Kidney tubule cell (primary cell): ENCODE data around the gene RSKR.
"Not testable (repeated sequence)": the region's sequence is repeated elsewhere in the genome, so short reads cannot be mapped to it uniquely, and the experiment has no call there.

Experiments used
- DNase-seq: peaks from one replicate; pipeline ENCODE4 v3.0.0-alpha.2; 2018; ENCODE audit warnings: low spot score

The RSKR gene, protein sequence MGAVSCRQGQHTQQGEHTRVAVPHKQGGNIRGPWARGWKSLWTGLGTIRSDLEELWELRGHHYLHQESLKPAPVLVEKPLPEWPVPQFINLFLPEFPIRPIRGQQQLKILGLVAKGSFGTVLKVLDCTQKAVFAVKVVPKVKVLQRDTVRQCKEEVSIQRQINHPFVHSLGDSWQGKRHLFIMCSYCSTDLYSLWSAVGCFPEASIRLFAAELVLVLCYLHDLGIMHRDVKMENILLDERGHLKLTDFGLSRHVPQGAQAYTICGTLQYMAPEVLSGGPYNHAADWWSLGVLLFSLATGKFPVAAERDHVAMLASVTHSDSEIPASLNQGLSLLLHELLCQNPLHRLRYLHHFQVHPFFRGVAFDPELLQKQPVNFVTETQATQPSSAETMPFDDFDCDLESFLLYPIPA

DNA sequence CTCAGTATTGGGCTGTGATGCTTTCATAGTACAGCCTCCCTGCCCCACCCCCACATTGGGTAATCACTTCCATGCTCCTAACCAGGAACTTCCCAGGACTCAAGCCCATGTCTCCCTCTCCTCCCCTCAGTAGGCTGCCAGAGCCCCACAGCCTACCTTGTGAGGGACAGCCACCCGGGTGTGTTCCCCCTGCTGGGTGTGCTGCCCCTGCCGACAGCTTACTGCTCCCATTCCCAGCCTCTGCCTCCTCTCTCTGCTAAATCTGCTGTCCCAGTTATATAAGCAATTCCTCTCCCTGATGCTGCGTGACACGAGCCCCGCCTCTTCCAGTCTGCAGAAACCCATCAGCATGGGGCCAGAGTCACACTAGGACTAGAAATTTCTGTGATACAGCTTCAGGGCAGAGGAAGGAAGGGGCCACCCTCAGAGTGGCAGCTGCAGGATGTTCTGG is at the start of gene RSKR:
Gene RSKR (minus strand): TSS at position 255 of the 451 bp plus-strand sequence. CDS start 24 bp downstream, at position 231.
- DNase-seq = no peak

DNA sequence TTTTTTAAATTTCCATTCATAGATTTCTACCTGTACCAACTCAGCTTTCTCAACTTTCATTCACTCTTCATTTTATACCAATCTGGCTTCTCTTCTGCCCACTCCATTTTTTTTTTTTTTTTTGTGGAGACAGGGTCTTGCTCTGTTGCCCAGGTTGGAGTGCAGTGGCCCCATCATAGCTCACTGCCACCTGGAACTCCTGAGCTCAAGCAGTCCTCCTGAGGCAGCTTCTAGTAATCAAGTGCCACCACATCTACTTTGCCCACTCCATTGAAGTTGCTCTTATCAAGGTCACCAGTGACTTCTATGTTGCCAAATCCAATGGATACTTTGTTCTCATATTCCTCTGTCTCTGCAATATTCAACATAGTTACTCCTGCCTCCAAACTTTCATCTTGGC is 49.7 kb upstream of the RSKR start:
- no peak for DNase-seq

DNA sequence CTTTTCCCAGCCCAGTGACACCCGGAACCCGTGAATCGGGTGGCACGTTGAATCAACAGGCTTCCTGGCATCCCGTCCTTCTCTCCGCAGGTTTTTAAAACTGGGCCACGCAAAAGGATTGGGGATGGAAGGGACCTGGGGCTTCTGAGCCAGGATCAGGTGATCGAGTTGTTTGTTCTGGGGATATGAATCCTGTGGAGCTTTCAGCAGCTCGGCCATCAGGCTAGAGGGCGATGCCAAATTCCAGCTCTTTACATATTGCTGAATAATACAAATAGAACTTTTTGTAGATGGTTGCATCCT is 48.5 kb upstream of the RSKR start:
- DNase-seq = no peak

DNA sequence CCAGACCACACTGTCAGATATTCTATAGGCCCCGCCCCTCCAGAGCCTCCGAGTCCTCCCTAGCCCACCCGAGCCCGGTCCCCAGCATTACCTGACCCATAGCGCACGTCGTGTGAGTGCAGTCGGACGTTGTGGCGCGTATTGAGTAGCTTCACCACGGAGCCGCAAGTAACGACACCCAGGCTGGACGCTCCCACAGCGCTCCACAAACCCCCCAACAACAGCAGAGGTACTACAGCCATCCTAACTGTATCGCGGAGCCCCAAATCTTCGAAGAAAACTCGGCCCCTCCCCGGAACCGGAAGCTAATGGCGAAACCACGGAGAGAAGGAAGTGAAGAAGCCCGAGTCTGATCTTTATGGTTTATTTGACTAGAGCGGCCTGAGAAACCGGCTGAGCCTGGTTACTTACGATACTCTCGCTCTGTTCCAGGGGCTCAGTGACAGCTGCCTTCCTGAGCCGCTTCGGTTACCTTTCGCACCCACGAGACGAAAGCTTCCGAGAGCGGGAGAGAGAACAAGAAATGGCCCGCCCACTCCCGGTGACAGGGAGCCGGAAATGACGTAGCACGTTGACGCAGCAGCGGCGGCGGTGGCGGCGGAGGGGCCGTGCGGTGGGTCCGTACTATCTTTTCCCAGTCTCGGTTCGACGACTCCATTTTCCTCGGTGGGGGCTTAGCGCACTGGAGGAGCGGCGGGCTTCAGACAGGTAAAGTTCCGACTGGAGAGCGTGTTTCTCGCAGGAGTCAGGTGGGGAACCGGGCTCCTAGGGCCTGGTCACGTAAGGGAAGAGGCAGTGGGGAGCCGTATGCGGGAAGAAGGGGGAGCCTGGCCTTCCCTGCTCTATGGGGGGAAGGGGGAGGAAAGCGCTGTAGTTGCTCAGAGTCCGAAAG is 47.9 kb upstream of the RSKR start, which contains the start of the genes SDF2 and SUPT6H:
Gene SDF2 (minus strand): TSS at position 272 of the 892 bp plus-strand sequence. CDS start 30 bp downstream, at position 242.
Gene SUPT6H (plus strand): TSS at position 571 of the 892 bp plus-strand sequence. CDS start 11,197 bp downstream, outside the sequence.
- peak; percentile 85 for DNase-seq

DNA sequence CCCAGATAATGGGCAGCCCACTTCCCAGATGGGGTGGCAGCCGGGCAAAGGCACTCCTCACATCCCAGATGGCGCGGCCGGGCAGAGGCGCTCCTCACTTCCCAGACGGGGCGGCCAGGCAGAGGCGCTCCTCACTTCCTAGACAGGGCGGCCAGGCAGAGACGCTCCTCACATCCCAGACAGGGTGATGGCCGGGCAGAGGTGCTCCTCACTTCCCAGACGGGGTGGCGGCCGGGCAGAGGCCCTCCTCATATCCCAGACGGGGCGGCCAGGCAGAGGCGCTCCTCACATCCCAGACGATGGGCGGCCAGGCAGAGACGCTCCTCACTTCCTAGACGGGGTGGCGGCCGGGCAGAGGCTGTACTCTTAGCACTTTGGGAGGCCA is 45.5 kb upstream of the RSKR start:
- not testable (repeated sequence) for DNase-seq

DNA sequence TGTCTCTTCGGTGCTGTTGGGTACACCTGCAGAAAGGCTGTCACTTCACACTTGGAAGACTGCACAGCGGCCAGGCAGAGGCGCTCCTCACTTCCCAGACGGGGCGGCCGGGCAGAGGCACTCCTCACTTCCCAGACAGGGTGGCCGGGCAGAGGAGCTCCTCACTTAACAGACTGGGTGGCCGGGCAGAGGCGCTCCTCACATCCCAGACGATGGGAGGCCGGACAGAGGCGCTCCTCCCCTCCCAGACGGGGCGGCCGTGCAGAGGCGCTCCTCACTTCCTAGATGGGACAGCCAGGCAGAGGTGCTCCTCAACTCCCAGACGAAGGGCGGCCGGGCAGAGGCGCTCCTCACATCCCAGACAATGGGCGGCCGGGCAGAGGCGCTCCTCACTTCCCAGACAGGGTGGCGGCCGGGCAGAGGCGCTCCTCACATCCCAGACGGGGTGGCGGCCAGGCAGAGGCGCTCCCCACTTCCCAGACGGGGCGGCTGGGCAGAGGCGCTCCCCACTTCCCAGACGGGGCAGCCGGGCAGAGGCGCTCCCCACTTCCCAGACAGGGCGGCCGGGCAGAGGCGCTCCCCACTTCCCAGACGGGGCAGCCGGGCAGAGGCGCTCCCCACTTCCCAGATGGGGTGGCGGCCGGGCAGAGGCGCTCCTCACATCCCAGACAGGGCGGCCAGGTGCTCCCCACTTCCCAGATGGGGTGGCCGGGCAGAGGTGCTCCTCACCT is 44.9 kb upstream of the RSKR start:
- not testable (repeated sequence) for DNase-seq

DNA sequence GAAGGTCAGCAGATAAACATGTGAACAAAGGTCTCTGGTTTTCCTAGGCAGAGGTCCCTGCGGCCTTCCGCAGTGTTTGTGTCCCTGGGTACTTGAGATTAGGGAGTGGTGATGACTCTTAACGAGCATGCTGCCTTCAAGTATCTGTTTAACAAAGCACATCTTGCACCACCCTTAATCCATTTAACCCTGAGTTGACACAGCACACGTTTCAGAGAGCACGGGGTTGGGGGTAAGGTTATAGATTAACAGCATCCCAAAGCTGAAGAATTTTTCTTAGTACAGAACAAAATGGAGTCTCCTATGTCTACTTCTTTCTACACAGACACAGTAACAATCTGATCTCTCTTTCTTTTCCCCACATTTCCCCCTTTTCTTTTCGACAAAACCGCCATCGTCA is 44.4 kb upstream of the RSKR start:
- not testable (repeated sequence) for DNase-seq

DNA sequence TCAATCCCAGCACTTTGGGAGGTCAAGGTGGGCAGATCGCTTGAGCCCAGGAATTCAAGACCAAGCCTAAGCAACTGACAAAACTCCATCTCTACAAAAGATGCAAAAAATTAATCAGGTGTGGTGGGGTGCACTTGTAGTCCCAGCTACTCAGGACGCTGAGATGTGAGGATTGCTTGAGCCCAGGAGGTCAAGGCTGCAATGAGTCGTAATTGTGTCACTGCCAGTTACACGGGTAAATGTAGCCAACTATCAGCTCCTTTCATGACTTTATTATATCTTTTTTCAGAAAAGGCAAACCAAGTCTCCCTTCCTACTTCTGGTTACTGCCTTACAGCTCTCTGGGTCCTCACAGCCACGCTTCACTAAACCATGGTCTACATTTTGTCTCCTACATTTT is 43.8 kb upstream of the RSKR start:
- peak; percentile 32 for DNase-seq

DNA sequence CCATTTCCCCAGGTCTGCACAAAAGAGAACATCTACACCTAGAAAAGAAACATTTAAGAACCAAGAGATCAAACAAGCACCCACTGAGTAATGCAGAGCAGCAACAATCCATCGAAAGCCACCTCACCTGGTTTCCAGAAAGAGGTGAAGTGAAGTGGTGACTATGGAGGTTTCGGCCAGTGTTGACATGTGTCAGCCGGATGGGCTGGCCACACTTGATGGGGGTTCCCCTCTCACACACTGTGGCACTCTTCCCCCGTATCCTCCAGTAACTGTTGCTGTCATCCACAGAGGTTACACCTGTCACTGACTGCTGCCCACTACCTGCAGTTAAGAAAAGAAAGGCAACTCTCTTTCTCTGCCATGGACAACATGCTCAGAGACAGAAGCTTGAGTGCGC is 41.2 kb upstream of the RSKR start:
- no peak for DNase-seq

DNA sequence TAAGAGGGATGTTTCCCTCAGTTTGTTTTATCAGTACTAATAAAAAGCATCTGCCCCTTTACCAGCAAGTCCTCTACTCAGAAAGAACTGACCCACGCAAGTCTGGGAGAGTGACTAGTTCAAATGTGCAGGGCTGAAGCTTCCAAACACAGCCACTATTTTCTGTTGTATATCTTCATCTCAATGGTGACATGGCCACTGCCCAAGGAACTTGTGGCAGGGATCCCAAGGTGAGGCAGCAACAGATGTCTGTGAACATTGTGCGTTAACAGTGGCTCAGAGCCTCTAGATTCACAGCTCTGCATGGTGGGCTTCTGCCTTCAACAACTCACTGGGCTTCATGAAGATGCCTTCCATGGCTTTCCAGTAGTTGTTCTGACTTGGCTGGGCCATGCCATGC is 34.7 kb upstream of the RSKR start:
- DNase-seq = no peak

DNA sequence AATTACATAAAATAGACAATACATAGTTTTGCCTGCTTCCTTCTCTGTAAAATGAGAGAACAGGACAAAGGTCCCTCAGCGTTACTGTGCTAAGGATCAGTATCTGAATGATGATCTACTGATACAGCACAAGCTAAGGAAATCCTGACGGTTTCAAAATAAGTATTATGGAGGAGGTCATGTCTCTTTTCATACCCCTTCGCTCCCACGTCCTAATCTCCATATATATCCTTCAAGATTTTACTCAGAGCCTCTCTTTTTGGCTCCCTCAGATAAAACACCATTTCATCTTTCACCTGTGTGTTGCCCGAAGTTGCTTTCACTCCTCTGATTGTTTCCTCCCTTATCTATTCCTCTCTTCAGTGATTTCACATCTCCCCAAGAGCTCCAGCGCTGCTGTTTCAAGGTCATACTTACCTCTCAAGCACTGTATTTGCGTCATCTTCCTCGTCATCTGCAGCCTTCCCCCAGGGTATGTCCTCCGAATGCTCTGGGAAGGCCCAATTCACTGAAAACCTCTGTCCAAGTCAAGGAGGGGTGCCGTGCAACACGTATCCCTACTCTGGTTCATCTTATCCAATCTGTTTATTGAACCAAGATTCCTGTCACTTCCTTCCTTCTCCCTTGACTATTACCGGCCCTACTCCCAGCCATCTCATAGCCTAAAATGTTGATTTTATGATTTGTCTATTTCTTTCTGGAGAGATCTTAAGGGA is 32.2 kb upstream of the RSKR start:
- no peak for DNase-seq

DNA sequence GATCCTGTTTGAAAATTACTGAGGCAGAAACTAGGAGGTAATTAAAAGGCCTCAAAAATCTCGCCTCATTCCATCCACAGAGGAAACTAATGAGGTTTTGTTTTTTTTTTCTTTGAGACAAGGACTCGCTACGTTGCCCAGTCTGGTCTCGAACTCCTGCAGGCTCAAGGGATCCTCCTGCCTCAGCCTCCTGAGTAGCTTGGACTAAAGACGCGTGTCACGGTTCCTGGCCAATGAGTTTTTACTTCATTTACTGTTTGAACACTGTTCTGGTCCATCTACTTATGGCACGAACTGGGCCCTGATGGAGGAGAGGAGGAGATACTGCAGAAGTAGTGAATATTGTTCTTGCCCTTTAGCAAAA is 31.6 kb upstream of the RSKR start:
- DNase-seq = no peak

DNA sequence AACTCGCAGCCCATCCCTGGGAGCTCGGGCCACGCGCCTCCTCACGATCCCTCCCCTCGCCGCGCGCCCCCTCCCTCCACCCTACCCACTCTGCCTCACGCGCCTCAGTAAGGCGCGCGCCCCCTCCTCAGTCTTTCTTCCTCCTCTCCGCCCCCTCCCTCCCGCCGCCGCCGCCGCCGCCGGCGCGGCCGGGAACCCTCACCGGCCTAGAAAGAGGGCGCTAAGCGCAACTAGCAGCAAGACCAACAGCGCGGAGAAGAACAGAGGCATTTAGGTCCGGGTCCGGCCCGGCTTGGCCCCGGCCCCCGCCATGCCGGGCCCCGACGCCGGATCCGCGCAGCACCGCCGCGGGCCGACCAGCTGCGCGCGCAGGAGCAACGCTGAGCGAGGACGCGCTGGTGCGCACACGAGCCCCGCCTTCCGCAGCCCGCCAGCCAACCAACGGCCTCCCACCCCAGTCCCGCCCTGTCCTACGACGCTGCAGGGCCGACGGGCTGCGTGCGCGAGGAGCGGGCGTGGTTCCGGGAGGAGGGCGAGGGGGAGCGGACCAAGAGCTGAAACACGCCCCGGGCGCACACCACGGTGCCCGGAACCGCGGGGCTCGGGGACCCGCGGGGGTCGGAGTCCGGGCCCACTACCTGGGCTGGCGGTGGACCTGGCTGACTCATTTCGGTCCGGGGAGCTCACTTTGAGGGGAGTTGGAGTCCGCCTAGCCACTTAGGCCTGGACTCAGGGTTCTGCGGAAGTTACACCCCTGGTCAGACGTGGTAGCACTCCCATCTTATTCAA is 31.0 kb upstream of the RSKR start, which contains the start of gene BLTP2:
Gene BLTP2 (minus strand): TSS at position 372 of the 789 bp plus-strand sequence. CDS start 102 bp downstream, at position 270.
- DNase-seq = peak; percentile 96

DNA sequence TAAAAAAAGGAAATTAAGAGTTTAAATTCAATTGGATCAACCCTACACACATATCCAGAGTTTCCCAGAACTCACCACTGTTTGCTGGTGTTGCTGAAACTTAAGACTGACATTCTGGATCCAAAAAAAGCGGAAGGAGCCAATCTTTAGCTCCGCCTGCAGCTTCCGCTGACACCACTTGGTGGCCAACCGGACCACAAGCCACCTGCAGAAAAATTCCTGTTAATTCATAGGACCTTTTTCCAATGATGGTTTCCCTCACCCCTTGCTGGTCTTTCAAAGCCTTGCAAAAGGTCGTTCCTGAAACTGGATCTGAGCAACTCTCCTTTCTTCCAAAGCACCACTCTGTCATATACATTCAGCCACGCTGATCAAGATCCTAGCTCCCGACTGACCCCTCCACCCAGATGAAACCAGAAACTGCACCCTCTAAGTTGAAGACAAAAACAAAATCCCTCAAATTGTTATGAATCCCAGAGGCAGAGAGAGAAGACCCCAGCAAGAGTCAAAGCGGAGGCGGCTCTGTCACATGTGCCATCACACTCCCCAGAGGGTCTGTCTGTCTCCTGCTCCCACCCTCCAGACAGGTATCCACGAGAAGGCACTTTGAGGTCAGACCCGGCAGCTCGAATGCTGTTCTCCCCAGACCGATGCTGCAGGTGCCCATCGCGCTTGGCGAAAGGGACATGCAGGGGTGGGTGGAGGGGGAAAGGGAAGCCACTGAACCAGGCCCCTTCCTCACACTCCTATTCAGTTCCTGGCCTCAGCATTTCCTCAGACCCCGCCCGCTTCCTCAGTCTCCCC is 30.2 kb upstream of the RSKR start:
- peak; percentile 67 for DNase-seq

DNA sequence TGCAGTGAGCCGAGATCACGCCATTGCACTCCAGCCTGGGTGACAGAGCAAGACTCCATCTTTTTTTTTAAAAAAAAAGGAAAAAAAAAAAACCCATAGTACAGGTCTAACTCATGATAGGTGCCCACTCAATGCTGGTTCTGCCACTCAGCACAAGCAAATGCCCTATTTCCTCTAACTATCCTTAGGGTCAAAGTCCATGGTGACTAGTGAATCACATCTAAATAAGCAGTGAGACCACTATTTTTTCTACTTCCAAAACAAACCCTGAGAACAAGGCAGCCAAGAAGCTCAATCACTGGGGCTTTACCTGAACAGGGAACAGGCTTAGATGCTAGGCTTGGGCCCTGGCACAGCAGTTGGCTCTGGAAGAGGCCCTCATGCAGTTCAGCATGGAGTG is 27.6 kb upstream of the RSKR start:
- DNase-seq = peak; percentile 14

DNA sequence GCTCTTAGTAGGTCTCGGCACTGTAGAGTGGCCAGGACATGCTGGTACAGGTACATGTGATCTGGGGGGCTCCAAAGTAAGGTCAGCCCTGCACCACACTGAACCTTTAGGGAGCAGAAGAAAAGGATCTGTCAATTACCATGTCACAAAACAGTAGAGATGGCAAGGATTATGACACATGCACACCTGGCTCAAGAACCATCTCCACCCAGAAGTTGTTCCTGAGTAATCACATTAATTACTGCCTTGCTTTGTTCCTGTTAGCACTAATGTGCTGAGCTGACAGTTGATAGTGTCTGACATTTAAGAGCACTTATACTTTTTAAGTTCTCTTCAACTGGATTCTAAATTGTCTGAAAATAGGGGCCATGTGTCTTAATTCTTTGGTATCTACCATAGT is 21.5 kb upstream of the RSKR start:
- DNase-seq = no peak

DNA sequence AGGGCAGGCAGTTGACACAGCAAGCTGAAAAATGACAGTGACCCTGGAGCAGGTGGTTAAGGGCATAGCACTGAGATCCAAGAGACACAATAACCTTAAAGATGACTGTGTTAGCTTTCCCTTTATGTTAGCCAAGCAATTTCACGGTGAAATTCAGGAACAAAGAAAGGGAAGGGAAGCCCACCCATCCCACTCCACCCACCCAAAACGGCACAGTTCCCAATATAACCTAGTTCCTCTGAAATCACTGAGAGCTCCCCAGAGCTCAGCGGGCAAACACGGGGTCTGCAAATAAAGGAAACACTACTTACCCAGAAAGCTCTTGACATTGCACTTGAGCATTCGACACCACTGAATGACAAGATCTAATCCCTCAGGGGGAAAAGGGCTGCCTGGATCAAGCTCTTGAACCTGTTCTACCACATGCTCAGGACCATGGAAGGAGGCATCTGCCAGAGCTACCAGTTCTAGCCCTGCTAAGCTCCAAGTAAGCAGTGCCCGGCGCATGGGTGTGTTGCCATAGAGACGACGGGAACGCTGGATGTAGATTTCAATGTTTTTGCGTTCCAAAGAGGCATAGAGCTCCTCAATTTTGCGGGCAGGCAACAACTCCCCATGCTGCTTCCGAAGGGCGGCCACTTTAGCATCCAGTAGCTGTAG is 20.4 kb upstream of the RSKR start:
- no peak for DNase-seq

DNA sequence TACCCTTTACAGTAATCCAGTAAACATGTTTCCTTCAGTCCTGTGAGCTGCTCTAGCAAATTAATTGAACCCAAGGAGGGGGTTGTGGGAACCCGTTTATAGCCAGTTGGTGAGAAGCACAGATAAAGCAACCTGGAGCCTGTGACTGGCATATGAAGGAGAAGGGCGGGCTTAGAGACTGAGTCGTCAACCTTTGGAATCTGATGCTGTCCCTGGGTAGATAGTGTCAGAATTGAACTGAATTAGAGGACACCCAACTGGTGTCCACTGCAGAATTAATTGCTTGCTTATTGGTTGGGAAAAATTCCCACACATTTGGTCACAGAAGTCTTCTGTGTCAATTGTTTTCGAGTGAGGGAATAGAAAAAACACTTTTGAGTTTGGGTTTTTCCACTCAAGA is 12.8 kb upstream of the RSKR start:
- DNase-seq = no peak

DNA sequence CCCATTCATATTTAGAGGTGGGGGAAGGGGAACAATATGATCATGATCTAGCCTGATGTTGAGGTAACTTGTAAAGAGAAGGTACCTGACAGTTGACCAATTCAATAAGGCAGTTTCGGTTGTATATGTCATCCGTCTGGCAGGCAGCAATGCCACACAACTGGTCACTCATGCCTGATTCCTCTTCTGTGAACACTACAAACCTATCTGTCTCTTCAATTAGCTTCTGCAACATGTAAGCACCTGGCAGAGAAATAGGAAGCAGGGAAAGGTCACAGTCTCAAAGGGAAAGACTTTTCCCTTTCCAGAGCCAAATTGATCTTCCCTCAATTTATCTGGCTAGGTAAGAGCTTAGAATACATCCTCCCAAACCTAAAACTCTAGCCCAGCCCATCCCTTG is 10.2 kb upstream of the RSKR start:
- DNase-seq = peak; percentile 11
